Prostate gland (tissue), 2 donors: Measurements from ENCODE around the gene KCNQ1. TPM values are rescaled to one million over a fixed set of nuclear protein-coding genes. Genes with fewer than 3 reads are reported as not detected.

Experiments
- DNase-seq: peaks from one replicate; pipeline ENCODE4 v3.0.0-alpha.2; 2019; ENCODE audit warnings: low spot score
- H3K27ac ChIP-seq, 2 donors: fragments of 200-600 bp; sonication (generic); 2 replicates each; pipeline ENCODE4 v1.5.1; 2017 to 2019
- H3K27me3 ChIP-seq: fragments of 200-600 bp; sonication (generic); replicated peaks from 2 replicates; pipeline ENCODE4 v1.5.1; 2019; ENCODE audit not compliant: insufficient read depth
- H3K36me3 ChIP-seq, 2 donors: fragments of 200-600 bp; sonication (generic); 1 replicate in 1 of 2; 2 replicates in 1 of 2; pipeline versions ENCODE4 v1.5.1 to v1.8.1; 2017 to 2019
- H3K4me1 ChIP-seq: fragments of 200-600 bp; sonication (generic); replicated peaks from 2 replicates; pipeline ENCODE4 v1.5.1; 2019
- H3K4me3 ChIP-seq, 2 donors: fragments of 200-600 bp; sonication (generic); 2 replicates each; pipeline ENCODE4 v1.5.1; 2017 to 2019
- H3K9me3 ChIP-seq: fragments of 200-600 bp; sonication (generic); 2 replicates; pipeline ENCODE4 v1.5.1; 2017
- POLR2A ChIP-seq: fragments of 450-650 bp; IDR thresholded peaks from one replicate; pipeline ENCODE4 v1.6.1; 2016; ENCODE audit warnings: antibody characterized with exemption, mild to moderate bottlenecking
- POLR2AphosphoS5 ChIP-seq: sonication (generic); formaldehyde crosslinking; IDR thresholded peaks from one replicate; pipeline ENCODE4 v1.6.1; 2017; ENCODE audit warnings: antibody characterized with exemption
- WGBS: methylation state at CpG from one replicate; pipeline ENCODE4 v1.1.5; 2018; 5-methylcytosine and 5-hydroxymethylcytosine counted together
- intact Hi-C: fragments of 100-400 bp; cut with DNase I; formaldehyde crosslinking; loops from one replicate; pipeline ENCODE4 v1.14.2; 2022
- total RNA-seq, 2 donors: library from RNA; depleted of rRNA; stranded (reverse); fragments of >200 nt; gene quantifications; one replicate each; pipeline ENCODE4 v1.1.0, GENCODE V29; 2016
- TF ChIP-seq, protein P1 (sequence below), 4 experiments: fragments of 200-600 bp in 2 of 4; fragments of 450-650 bp in 2 of 4; sonication (generic) in 2 of 4; IDR thresholded peaks; 1 replicate in 3 of 4; 2 replicates in 1 of 4; pipeline ENCODE4 v1.5.1; 2016 to 2019; ENCODE audit warnings: antibody characterized with exemption in 4 of 4, mild to moderate bottlenecking in 2 of 4, moderate library complexity in 2 of 4

The KCNQ1 gene
- total RNA-seq, 2 donors from 2014 or later: 10.0 to 33.8 TPM

DNA sequence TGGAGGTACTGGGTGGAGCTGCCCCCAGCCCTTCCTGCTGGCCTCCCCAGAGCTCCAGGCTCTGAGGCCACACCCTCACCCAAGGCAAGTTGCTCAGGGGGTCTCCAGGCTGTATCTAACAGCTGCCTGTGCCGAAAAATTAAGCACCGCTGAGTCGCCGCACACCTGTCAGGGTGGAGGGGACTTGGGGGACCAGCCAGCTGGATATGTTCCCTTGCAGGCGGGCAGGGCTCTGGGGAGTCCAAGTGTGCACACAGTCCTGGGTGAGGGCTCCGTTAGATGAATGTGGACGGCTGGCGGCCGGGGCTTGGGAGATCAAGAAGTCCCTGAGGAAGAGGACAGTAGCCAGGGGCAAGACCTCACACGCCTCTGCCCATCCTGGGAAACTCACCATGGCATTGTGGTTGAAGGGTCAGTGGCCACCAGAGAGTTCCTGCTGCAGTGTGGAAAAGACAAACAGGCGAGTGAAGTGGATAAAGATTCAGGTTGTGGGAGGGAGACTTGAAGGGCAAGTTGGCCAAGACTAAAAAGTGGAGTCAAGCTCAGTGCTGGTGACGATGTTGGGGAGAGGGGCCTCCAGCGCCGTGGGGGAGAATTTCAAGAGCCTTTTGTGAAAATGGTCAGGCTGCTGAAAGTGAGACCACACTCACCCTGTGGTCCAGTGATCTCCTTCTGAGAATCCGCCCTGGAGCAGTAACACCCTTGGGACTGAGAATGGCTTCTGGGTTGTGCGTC, 371.1 kb downstream of the KCNQ1 start:
- H3K27ac ChIP-seq: no peak overlapping the region
- no peak for TF ChIP-seq POLR2AphosphoS5
- TF ChIP-seq, protein P1, sequence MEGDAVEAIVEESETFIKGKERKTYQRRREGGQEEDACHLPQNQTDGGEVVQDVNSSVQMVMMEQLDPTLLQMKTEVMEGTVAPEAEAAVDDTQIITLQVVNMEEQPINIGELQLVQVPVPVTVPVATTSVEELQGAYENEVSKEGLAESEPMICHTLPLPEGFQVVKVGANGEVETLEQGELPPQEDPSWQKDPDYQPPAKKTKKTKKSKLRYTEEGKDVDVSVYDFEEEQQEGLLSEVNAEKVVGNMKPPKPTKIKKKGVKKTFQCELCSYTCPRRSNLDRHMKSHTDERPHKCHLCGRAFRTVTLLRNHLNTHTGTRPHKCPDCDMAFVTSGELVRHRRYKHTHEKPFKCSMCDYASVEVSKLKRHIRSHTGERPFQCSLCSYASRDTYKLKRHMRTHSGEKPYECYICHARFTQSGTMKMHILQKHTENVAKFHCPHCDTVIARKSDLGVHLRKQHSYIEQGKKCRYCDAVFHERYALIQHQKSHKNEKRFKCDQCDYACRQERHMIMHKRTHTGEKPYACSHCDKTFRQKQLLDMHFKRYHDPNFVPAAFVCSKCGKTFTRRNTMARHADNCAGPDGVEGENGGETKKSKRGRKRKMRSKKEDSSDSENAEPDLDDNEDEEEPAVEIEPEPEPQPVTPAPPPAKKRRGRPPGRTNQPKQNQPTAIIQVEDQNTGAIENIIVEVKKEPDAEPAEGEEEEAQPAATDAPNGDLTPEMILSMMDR (IDR thresholded peaks at IDR 0.05): no peak
- TF ChIP-seq POLR2A: no peak
- H3K36me3 ChIP-seq: no peaks in the 10 kb centered on the region
- intact Hi-C loops: no loop called here
- no peaks in the 10 kb centered on the region for H3K27me3 ChIP-seq
- no peaks in the 10 kb centered on the region for H3K9me3 ChIP-seq
- H3K4me1 ChIP-seq: no peaks in the 10 kb centered on the region
- 97% methylated on average over 16 of the region's 16 CpGs for WGBS
- DNase-seq: no peak
- H3K4me3 ChIP-seq: no peak overlapping the region

DNA sequence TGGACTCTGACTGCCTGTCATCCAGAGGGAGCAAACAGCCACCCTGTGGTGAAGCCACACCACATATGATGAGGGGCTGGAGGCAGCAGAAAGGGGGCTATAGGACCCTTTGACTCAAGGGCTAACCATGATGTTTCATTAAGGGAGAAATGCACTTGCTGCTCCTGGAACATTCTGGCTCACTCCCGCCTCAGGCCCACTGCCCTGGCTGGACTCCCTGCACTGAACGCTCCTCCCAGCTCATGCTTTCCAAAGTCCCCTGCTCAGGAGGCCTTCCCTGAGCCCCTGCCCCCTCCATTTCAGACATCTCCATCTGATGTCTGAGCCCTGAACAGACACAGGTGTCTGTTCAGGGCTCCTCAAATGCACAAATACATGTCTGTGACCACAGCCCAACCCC, 371.7 kb downstream of the KCNQ1 start:
- intact Hi-C loops: no loop called here
- no peaks in the 10 kb centered on the region for H3K4me1 ChIP-seq
- TF ChIP-seq, protein P1 (IDR thresholded peaks at IDR 0.05): no peak
- no peak for TF ChIP-seq POLR2A
- no peak for DNase-seq
- no peaks in the 10 kb centered on the region for H3K27me3 ChIP-seq
- 94% methylated on average over 2 of the region's 2 CpGs for WGBS
- H3K27ac ChIP-seq: no peak overlapping the region
- H3K36me3 ChIP-seq: no peaks in the 10 kb centered on the region
- H3K9me3 ChIP-seq: no peaks in the 10 kb centered on the region
- H3K4me3 ChIP-seq: no peak overlapping the region

DNA sequence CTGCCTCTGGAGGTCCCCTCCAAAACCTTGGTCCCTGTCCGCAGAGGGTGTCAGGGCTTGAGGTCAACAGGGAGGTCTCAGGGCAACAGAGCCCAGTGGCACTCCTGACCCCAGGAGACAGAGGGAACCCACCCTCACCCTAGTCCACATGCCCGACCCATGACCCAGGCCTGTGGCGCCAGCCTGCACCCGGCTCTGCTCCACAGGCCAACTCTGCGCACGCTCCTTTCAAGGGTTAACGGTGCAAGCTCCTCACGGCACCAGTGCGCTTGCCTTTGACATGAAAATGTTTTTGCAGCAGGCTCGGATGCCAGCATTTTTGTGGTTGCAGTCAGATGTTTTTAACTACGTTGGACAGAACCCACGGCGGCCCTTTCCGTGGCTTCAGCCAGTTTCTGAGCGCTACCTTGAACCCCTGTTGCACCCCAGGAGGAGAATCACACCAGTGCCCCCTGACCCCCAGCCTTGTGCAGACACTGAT, 372.2 kb downstream of the KCNQ1 start:
- H3K36me3 ChIP-seq: no peaks in the 10 kb centered on the region
- no peaks in the 10 kb centered on the region for H3K27me3 ChIP-seq
- H3K27ac ChIP-seq: no peak overlapping the region
- H3K4me1 ChIP-seq: no peaks in the 10 kb centered on the region
- no peaks in the 10 kb centered on the region for H3K9me3 ChIP-seq
- H3K4me3 ChIP-seq: no peak overlapping the region
- peak; percentile 32 for DNase-seq
- WGBS: 68% methylated on average over 15 of the region's 15 CpGs
- intact Hi-C loops: no loop called here
- TF ChIP-seq, protein P1 (IDR thresholded peaks at IDR 0.05): no peak
- TF ChIP-seq POLR2A (no peak), POLR2AphosphoS5 (no peak)

DNA sequence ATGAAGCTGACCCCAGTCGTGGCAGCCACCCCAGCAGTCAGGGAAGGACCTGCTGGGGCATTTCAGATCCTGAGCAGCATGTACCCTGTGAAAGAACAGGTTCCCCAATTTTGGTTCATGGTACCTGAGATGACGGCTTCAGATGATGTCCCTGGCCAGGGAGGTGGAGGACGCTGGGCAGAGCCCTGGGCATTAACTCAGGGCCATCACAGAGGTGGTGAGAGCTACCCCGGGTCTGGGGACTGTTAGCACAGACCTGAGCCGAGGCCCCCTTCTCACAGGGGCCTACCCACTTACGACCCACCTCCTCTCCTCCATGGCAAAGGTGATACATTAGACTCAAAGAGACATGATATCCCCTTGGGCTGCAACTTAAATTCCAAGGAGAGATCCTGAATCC, 372.6 kb downstream of the KCNQ1 start:
- Histone ChIP-seq H3K27me3 (no peaks in the 10 kb centered on the region), H3K4me1 (no peaks in the 10 kb centered on the region), H3K36me3 (no peaks in the 10 kb centered on the region), H3K27ac (no peak overlapping the region), H3K9me3 (no peaks in the 10 kb centered on the region), H3K4me3 (no peak overlapping the region)
- TF ChIP-seq POLR2A (no peak), POLR2AphosphoS5 (no peak)
- TF ChIP-seq, protein P1 (IDR thresholded peaks at IDR 0.05): no peak
- DNase-seq: no peak
- 73% methylated on average over 6 of the region's 6 CpGs for WGBS
- intact Hi-C loops: no loop called here

DNA sequence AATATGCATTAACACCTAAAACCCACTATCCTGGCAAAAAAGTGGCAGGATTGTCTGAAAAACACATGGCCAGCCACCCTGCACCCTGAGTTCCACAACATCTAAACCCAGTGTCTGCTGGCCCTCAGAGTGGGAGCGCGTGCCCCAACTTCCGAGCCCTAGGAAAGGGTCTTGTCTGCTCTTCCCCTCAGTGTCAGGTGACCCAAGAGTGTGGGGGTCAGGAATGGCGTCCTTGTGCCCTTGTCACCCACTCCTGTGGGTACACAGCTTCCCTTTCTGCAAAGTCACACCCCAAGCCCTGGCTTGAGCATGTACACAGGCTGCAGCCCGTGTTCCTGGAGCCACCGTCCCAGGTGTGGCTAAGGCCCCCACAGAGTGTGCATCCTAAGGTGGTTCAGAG, 373.2 kb downstream of the KCNQ1 start:
- intact Hi-C loops: no loop called here
- Histone ChIP-seq H3K27me3 (no peaks in the 10 kb centered on the region), H3K4me3 (no peak overlapping the region), H3K27ac (no peak overlapping the region), H3K9me3 (no peaks in the 10 kb centered on the region), H3K36me3 (no peaks in the 10 kb centered on the region), H3K4me1 (no peaks in the 10 kb centered on the region)
- TF ChIP-seq, protein P1 (IDR thresholded peaks at IDR 0.05): no peak
- DNase-seq: no peak
- WGBS: 95% methylated on average over 6 of the region's 6 CpGs
